GM12874 (cell line): ENCODE results near the gene ATOX1.

Source experiments
- CTCF ChIP-seq: IDR thresholded peaks from 2 replicates; pipeline ENCODE4 v1.5.1; 2011; ENCODE audit warnings: low read depth, mild to moderate bottlenecking, control low read depth, low read length, moderate library complexity; ENCODE audit not compliant: insufficient read depth

Gene ATOX1

GRCh38 chr5:151718153-151718552 is 40.3 kb downstream of the ATOX1 start:
- no peak for TF ChIP-seq CTCF

GRCh38 chr5:151717416-151717815 is 41.0 kb downstream of the ATOX1 start:
- TF ChIP-seq CTCF, result no peak

GRCh38 chr5:151709109-151709735 is 49.2 kb downstream of the ATOX1 start:
- no peak for TF ChIP-seq CTCF

- TF ChIP-seq CTCF, result no peak
These were observed 50.3 kb downstream of the ATOX1 start for GRCh38 chr5:151708126-151708525.

- TF ChIP-seq CTCF, result no peak
These were observed 50.9 kb downstream of the ATOX1 start for GRCh38 chr5:151707567-151707966.

GRCh38 chr5:151706906-151707305 is 51.5 kb downstream of the ATOX1 start:
- no peak for TF ChIP-seq CTCF

GRCh38 chr5:151703780-151704179 is 54.7 kb downstream of the ATOX1 start:
- TF ChIP-seq CTCF, result no peak
